HEK293 (cell line): ENCODE data around the gene ZIK1.

Experiments used
- CTCF ChIA-PET: fragments of 350-600 bp; formaldehyde crosslinking; extraction: SDS; loops from one replicate; lab custom pipeline; 2021; ENCODE audit warnings: antibody characterized with exemption; lab: Yijun Ruan, JAX
- POLR2A ChIA-PET: fragments of 300-600 bp; formaldehyde crosslinking; extraction: SDS; loops from one replicate; lab custom pipeline; 2020; ENCODE audit warnings: antibody characterized with exemption, inconsistent platforms; lab: Yijun Ruan, JAX
- H3K27ac ChIP-seq: fragments of 200-500 bp; sonication (Bioruptor generic); 2 replicates; pipeline ENCODE4 v1.5.1; 2014; ENCODE audit warnings: low read depth, low read length, control low read depth, inconsistent platforms; ENCODE audit errors: extremely low read depth
- H3K36me3 ChIP-seq, 2 experiments: fragments of 200-500 bp in 1 of 2; sonication (Bioruptor generic) in 1 of 2; 1 replicate in 1 of 2; 2 replicates in 1 of 2; pipeline ENCODE4 v1.5.1; 2014 to 2017; ENCODE audit warnings: inconsistent platforms in 2 of 2, low read length in 2 of 2; ENCODE audit not compliant: control insufficient read depth in 2 of 2, insufficient read depth in 1 of 2
- H3K4me1 ChIP-seq: fragments of 200-500 bp; sonication (Bioruptor generic); 2 replicates; pipeline ENCODE4 v1.5.1; 2014; ENCODE audit warnings: mild to moderate bottlenecking, low read length, inconsistent platforms; ENCODE audit not compliant: control insufficient read depth, insufficient read depth
- H3K4me3 ChIP-seq: 2 replicates; pipeline ENCODE4 v1.5.1; 2011; ENCODE audit warnings: low read depth, mild to moderate bottlenecking, control low read depth, low read length, moderate library complexity
- H3K9me3 ChIP-seq: fragments of 200-500 bp; sonication (Bioruptor generic); 2 replicates; pipeline ENCODE4 v1.5.1; 2014; ENCODE audit warnings: low read depth, low read length, inconsistent platforms; ENCODE audit not compliant: control insufficient read depth, insufficient read depth
- KLF1 ChIP-seq: fragments of 450-650 bp; formaldehyde crosslinking; IDR thresholded peaks from 2 replicates; pipeline ENCODE4 v1.5.1; 2016; ENCODE audit warnings: missing biosample characterization, missing genetic modification characterization
- KLF9 ChIP-seq: fragments of 450-650 bp; formaldehyde crosslinking; IDR thresholded peaks from 2 replicates; pipeline ENCODE4 v1.5.1; 2016; ENCODE audit warnings: missing biosample characterization, missing genetic modification characterization, low read depth
- PRDM1 ChIP-seq: fragments of 450-650 bp; formaldehyde crosslinking; IDR thresholded peaks from 2 replicates; pipeline ENCODE4; 2016; ENCODE audit warnings: missing biosample characterization, missing genetic modification characterization
- TRIM28 ChIP-seq: IDR thresholded peaks from 2 replicates; pipeline ENCODE4 v1.6.1; 2011; ENCODE audit warnings: low read length, control low read depth, borderline replicate concordance
- ZFP41 ChIP-seq: fragments of 450-650 bp; formaldehyde crosslinking; IDR thresholded peaks from 2 replicates; pipeline ENCODE4 v1.5.1; 2016; ENCODE audit warnings: missing biosample characterization, missing genetic modification characterization, borderline replicate concordance
- ZNF175 ChIP-seq: fragments of 450-650 bp; formaldehyde crosslinking; IDR thresholded peaks from 2 replicates; pipeline ENCODE4 v1.5.1; 2016; ENCODE audit warnings: missing biosample characterization, missing genetic modification characterization
- ZNF184 ChIP-seq: fragments of 450-650 bp; IDR thresholded peaks from 2 replicates; pipeline ENCODE4 v1.5.1; 2018; ENCODE audit warnings: missing biosample characterization, mild to moderate bottlenecking, missing genetic modification characterization
- ZNF214 ChIP-seq: fragments of 450-650 bp; formaldehyde crosslinking; IDR thresholded peaks from 2 replicates; pipeline ENCODE4 v1.5.1; 2017; ENCODE audit warnings: missing biosample characterization, mild to moderate bottlenecking, missing genetic modification characterization, borderline replicate concordance
- ZNF558 ChIP-seq: fragments of 450-650 bp; formaldehyde crosslinking; IDR thresholded peaks from 2 replicates; pipeline ENCODE4 v1.5.1; 2016; ENCODE audit warnings: missing biosample characterization, missing genetic modification characterization
- ZNF580 ChIP-seq: fragments of 450-650 bp; formaldehyde crosslinking; IDR thresholded peaks from 2 replicates; pipeline ENCODE4 v1.5.1; 2016; ENCODE audit warnings: missing biosample characterization, missing genetic modification characterization
- ZNF654 ChIP-seq: fragments of 450-650 bp; formaldehyde crosslinking; IDR thresholded peaks from 2 replicates; pipeline ENCODE4 v1.5.1; 2016; ENCODE audit warnings: low read depth, missing biosample characterization, missing genetic modification characterization
- ZSCAN4 ChIP-seq: fragments of 450-650 bp; formaldehyde crosslinking; IDR thresholded peaks from 2 replicates; pipeline ENCODE4 v1.5.1; 2017; ENCODE audit warnings: missing biosample characterization, missing genetic modification characterization
- TF ChIP-seq, protein P1 (sequence below): fragments of 450-650 bp; formaldehyde crosslinking; IDR thresholded peaks from 2 replicates; pipeline ENCODE4 v1.5.1; 2016; ENCODE audit warnings: missing biosample characterization, missing genetic modification characterization
- TF ChIP-seq, protein P2 (sequence below): fragments of 450-650 bp; IDR thresholded peaks from 2 replicates; pipeline ENCODE4 v1.5.1; 2018; ENCODE audit warnings: missing biosample characterization, missing genetic modification characterization
- TF ChIP-seq, protein P3 (sequence below): fragments of 450-650 bp; formaldehyde crosslinking; conservative IDR thresholded peaks from 2 replicates; pipeline ENCODE4 v1.5.1; 2016; ENCODE audit warnings: low read depth, missing biosample characterization, missing genetic modification characterization

Gene ZIK1

DNA sequence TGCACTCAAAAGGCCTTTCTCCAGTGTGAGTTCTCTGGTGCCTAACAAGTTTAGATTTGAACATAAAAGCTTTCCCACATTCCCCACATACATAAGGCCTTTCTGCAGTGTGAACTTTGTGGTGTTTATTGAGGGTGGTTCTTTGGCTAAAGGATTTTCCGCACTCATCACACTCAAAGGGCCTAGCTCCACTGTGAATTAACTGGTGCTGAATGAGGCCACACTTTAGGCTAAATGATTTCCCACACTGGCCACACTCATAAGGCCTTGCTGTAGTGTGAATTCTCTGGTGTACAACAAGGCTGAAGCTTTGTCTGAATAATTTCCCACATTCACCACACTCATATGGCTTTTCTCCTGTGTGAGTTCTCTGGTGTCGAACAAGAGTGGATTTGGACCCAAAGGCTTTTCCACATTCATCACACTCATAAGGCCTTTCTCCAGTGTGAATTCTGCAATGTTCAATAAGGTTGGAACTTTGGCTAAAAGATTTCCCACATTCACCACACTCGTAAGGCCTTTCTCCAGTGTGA lies 11.5 kb upstream of the ZIK1 start (continued):
- TF ChIP-seq, protein P1, sequence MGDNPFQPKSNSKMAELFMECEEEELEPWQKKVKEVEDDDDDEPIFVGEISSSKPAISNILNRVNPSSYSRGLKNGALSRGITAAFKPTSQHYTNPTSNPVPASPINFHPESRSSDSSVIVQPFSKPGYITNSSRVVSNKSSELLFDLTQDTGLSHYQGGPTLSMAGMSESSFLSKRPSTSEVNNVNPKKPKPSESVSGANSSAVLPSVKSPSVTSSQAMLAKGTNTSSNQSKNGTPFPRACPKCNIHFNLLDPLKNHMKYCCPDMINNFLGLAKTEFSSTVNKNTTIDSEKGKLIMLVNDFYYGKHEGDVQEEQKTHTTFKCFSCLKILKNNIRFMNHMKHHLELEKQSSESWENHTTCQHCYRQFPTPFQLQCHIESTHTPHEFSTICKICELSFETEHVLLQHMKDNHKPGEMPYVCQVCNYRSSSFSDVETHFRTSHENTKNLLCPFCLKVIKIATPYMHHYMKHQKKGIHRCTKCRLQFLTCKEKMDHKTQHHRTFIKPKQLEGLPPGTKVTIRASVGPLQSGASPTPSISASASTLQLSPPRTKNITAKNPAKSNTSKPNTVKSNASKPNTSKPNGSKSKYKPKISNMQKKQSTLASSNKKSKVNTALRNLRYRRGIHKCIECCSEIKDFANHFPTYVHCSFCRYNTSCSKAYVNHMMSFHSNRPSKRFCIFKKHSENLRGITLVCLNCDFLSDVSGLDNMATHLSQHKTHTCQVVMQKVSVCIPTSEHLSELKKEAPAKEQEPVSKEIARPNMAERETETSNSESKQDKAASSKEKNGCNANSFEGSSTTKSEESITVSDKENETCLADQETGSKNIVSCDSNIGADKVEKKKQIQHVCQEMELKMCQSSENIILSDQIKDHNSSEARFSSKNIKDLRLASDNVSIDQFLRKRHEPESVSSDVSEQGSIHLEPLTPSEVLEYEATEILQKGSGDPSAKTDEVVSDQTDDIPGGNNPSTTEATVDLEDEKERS (tag by site-specific recombination) = no peak
- TF ChIP-seq ZNF558 (tag by site-specific recombination) (no peak), ZNF654 (tag by site-specific recombination) (no peak), TRIM28 (peak; percentile 94; the same call in 1 of the 2 replicates)

GRCh38 chr19:57576661-57577060 lies 7.3 kb upstream of the ZIK1 start:
- H3K9me3 ChIP-seq = peaks cover 8% of the 10 kb centered on the region
- H3K4me3 ChIP-seq = no peak overlapping the region
- TF ChIP-seq KLF9 (tag by site-specific recombination) (no peak), ZNF175 (tag by site-specific recombination) (no peak), ZNF580 (tag by site-specific recombination) (no peak), KLF1 (no peak), PRDM1 (no peak)
- TF ChIP-seq, protein P1 (tag by site-specific recombination) = no peak
- TF ChIP-seq, protein P2, sequence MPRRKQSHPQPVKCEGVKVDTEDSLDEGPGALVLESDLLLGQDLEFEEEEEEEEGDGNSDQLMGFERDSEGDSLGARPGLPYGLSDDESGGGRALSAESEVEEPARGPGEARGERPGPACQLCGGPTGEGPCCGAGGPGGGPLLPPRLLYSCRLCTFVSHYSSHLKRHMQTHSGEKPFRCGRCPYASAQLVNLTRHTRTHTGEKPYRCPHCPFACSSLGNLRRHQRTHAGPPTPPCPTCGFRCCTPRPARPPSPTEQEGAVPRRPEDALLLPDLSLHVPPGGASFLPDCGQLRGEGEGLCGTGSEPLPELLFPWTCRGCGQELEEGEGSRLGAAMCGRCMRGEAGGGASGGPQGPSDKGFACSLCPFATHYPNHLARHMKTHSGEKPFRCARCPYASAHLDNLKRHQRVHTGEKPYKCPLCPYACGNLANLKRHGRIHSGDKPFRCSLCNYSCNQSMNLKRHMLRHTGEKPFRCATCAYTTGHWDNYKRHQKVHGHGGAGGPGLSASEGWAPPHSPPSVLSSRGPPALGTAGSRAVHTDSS (tag by site-specific recombination) = no peak
- no peak overlapping the region for H3K27ac ChIP-seq
- no peaks in the 10 kb centered on the region for H3K4me1 ChIP-seq
- POLR2A ChIA-PET = no interaction called here
- CTCF ChIA-PET = no interaction called here
- H3K36me3 ChIP-seq = peaks cover 23 to 62% of the 10 kb centered on the region in 2 experiments

DNA sequence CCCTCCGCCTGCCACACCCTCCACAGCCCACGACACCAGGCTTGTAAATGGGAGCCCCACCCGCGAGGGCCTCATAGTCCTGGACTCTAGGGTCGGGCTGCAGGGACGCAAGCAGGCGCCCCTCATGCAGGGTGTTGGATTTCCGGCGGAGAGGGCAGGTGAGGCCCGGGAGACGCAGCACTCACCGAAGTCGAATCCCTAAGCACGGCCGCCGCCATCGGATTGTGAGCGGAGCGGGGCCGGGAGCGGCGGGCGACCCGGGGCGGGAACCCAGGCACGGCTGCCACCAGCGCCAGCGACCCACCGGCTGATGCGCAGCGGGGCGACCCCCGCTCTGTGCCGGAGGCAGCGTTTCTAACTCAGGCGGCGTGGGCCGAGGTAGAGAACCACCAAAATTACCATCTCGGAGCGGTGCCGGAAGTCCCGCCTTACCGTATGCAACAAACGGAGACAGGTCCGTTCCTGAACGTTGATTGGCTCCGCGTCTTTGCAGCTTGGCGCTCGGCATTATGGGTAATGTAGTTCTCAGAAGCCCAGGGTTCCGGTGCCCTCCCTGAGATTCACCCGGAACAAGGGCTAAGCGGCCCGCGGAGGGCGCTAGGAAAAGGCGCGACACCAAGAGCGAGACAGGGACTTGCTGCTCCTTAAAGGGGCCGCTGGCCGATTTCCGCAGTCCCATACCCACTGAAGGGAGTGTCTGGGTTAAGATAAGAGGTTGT lies 5.3 kb upstream of the ZIK1 start, which contains the start of gene ZNF416:
Gene ZNF416, minus strand, starts transcription at position 425 of the 719 bp plus-strand sequence. Its CDS starts 207 bp downstream, at position 218.
- Histone ChIP-seq H3K36me3 (peaks cover 18 to 42% of the 10 kb centered on the region in 2 experiments; a peak in 2 of 3 replicates), H3K4me3 (peak within 1 kb of the TSS; percentile 89), H3K9me3 (peaks cover 9% of the 10 kb centered on the region), H3K27ac (peak within 1 kb of the TSS; percentile 68; the same call in 1 of the 2 replicates), H3K4me1 (no peaks in the 10 kb centered on the region)
- CTCF ChIA-PET = no interaction called here
- POLR2A ChIA-PET = interaction anchor here (1.4 to 1.8 kb wide), 2 partner anchors 54 to 79 kb away, joined by 4 to 5 read pairs; partner anchors contain the start of genes ZNF211 and ZNF773
- TF ChIP-seq ZNF184 (tag by site-specific recombination) (0 out of 2 replicates have a peak, but pooled peaks have one; percentile 11), ZFP41 (tag by site-specific recombination) (no peak), ZSCAN4 (tag by site-specific recombination) (no peak), ZNF214 (no peak)
- TF ChIP-seq, protein P3, sequence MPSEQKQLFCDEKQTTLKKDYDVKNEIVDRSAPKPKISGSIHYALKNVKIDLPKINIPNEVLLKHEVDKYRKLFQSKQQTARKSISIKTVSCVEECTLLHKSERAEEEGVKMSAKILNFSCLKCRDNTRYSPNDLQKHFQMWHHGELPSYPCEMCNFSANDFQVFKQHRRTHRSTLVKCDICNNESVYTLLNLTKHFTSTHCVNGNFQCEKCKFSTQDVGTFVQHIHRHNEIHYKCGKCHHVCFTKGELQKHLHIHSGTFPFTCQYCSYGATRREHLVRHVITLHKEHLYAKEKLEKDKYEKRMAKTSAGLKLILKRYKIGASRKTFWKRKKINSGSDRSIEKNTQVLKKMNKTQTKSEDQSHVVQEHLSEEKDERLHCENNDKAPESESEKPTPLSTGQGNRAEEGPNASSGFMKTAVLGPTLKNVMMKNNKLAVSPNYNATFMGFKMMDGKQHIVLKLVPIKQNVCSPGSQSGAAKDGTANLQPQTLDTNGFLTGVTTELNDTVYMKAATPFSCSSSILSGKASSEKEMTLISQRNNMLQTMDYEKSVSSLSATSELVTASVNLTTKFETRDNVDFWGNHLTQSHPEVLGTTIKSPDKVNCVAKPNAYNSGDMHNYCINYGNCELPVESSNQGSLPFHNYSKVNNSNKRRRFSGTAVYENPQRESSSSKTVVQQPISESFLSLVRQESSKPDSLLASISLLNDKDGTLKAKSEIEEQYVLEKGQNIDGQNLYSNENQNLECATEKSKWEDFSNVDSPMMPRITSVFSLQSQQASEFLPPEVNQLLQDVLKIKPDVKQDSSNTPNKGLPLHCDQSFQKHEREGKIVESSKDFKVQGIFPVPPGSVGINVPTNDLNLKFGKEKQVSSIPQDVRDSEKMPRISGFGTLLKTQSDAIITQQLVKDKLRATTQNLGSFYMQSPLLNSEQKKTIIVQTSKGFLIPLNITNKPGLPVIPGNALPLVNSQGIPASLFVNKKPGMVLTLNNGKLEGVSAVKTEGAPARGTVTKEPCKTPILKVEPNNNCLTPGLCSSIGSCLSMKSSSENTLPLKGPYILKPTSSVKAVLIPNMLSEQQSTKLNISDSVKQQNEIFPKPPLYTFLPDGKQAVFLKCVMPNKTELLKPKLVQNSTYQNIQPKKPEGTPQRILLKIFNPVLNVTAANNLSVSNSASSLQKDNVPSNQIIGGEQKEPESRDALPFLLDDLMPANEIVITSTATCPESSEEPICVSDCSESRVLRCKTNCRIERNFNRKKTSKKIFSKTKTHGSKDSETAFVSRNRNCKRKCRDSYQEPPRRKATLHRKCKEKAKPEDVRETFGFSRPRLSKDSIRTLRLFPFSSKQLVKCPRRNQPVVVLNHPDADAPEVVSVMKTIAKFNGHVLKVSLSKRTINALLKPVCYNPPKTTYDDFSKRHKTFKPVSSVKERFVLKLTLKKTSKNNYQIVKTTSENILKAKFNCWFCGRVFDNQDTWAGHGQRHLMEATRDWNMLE (tag by site-specific recombination) = peak; percentile 88
